ENCODE results near the gene SLC36A4.
"Not testable (repeated sequence)": the region's sequence is repeated elsewhere in the genome, so short reads cannot be mapped to it uniquely, and the experiment has no call there.

Gene SLC36A4

GRCh38 chr11:93117565-93117964, 80.2 kb downstream of the SLC36A4 start:
- DNase-seq, result no peak

DNA sequence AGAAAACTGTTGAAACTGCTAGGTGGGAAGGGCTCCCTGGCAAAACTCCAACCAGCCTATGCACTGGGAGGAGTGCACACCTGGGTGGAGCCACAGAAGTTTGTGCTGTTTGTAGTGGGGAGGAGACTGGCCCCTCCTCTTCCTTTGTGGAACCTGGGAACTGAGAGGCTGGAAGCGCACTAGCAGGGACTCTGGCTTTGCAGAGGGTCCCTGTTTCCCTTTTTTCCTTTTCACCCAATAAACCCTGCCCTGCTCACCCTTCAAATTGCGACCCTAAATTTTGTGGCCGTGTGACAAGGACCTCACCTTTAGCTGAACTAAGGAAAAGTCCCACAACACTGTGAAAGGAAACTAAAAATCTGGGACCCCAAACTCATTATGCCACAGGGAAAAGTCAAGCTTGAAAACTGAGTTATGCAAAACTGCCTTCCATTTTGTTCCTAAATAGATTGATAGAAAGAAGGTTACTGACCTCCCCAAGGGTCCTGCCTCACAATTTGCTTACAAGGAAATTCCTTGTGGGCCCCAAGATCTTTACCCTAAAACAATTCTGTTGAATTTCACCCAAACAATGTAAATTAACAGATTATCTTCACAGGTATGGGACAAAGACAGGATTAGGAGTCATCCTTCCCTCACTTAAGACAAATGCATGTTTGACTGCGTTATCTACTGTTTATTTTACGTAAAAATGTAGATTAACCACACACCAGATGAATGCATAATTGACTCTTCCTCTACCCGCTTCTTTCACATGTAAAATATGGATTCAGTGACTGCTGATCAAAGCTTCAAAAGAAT, 81.0 kb downstream of the SLC36A4 start:
- DNase-seq, result no peak

- DNase-seq, result no peak
These were observed 83.5 kb downstream of the SLC36A4 start for GRCh38 chr11:93114304-93114703.

DNA sequence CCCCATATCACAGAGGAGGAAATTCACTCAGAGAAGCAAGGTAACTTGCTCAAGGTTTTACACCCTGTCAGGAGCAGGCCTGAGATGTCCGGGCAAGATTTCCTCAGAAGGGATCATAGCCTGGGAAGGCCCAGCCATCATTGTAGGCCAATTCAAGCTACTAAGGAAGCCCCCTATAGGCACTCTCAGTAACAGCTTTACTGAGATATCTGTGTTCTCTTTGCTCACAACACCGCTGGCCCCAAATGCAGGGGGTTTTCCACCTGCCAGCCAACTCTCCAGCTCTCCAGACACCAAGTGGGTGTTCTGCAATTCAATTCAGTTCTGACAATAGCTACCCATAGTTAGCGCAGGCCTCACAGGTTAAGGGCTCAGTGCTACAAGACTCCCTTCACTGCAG, 84.0 kb downstream of the SLC36A4 start:
- DNase-seq, result no peak

- not testable (repeated sequence) for DNase-seq
These were observed 86.6 kb downstream of the SLC36A4 start for GRCh38 chr11:93111147-93111546.

DNA sequence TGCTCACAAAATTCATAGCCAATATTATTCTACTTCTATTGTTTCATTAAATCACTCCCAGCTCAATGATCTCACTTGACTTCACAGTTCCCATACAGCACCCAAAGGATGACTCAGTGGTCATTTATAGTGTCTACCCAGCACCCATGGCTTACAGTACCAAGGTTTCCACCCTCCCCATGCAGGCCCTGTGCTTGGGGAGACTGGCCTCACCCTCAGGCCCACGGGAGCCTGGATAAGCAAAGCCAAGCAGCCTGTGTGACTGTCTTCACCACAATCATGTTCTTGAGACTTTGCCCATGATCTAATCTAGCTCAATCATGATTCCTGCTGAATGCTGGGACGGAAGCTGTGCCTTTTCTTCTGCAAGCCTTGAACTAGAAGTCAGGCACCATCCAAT, 97.6 kb downstream of the SLC36A4 start:
- DNase-seq, result no peak

- DNase-seq, result no peak
These were observed 98.0 kb downstream of the SLC36A4 start for GRCh38 chr11:93099806-93100205.

All from inflammatory macrophage treated with lipopolysaccharide for 1 hour (primary cell).